Activated CD8-positive, alpha-beta T cell treated with anti-CD3 and anti-CD28 coated beads, Interleukin-2, amount 10 ng/mL, durations not matched to agents 7 days and 5 days (primary cell): Measurements from ENCODE around the gene ELAPOR2. TPM values are rescaled to one million over a fixed set of nuclear protein-coding genes. Genes with fewer than 3 reads are reported as not detected.
"Not testable (repeated sequence)": the region's sequence is repeated elsewhere in the genome, so short reads cannot be mapped to it uniquely, and the experiment has no call there.

Experiments used
- ATAC-seq: fragments of 150-1000 bp; cut with Tn5 transposase; one replicate; pipeline ENCODE4 v1.10.0; 2021; ENCODE audit warnings: moderate library complexity
- CTCF ChIA-PET: fragments of 350-600 bp; sonication (Branson Sonifier 250); formaldehyde crosslinking; loops from one replicate; lab custom pipeline; 2021; ENCODE audit warnings: antibody characterized with exemption; lab: Charles Lee
- POLR2A ChIA-PET: fragments of 350-600 bp; sonication (Branson Sonifier 250); formaldehyde crosslinking; loops from one replicate; lab custom pipeline; 2021; ENCODE audit warnings: antibody characterized with exemption; lab: Charles Lee
- DNase-seq: peaks from one replicate; pipeline ENCODE4 v3.0.0-alpha.2; 2020
- H3K27ac Mint-ChIP-seq: one replicate; pipeline ENCODE4 v1.8.0; 2021; ENCODE audit warnings: mild to moderate bottlenecking, mixed read lengths
- H3K27me3 Mint-ChIP-seq: one replicate; pipeline ENCODE4 v1.8.0; 2021; ENCODE audit warnings: low read depth, mixed read lengths
- H3K36me3 Mint-ChIP-seq: one replicate; pipeline ENCODE4 v1.8.0; 2021; ENCODE audit warnings: low read depth, mixed read lengths
- H3K4me1 Mint-ChIP-seq: one replicate; pipeline ENCODE4 v1.8.0; 2021; ENCODE audit warnings: low read depth, mixed read lengths
- H3K4me3 Mint-ChIP-seq: one replicate; pipeline ENCODE4 v1.8.0; 2021; ENCODE audit warnings: mild to moderate bottlenecking, mixed read lengths
- H3K9me3 Mint-ChIP-seq: one replicate; pipeline ENCODE4 v1.8.0; 2022; ENCODE audit warnings: mixed read lengths; ENCODE audit not compliant: insufficient read depth
- total RNA-seq, 2 experiments: library from RNA; stranded (reverse); gene quantifications; one replicate each; pipeline ENCODE4 v1.2.3, GENCODE V29; 2021

ELAPOR2 gene
- total RNA-seq = 1 to 10 TPM; 2.3 TPM

GRCh38 chr7:87059525-87060287 is at the start of gene ELAPOR2:
Gene ELAPOR2 (minus strand): TSS chr7:87059654. CDS start chr7:87059513, 141 bp downstream.
- Mint-ChIP-seq H3K9me3 (no peaks in the 10 kb centered on the region), H3K27ac (no peak within 1 kb of the TSS), H3K36me3 (no peaks in the 10 kb centered on the region), H3K27me3 (peaks cover 14% of the 10 kb centered on the region), H3K4me1 (peaks cover 14% of the 10 kb centered on the region), H3K4me3 (peak within 1 kb of the TSS; percentile 72)
- ATAC-seq = peak; percentile 95
- peak; percentile 75 for DNase-seq
- POLR2A ChIA-PET = no interaction called here
- CTCF ChIA-PET = interaction anchor here (0.7 to 1.5 kb wide), 3 partner anchors 89 to 109 kb away, joined by 3 to 8 read pairs (median 4); partner anchors contain the start of gene DMTF1

- POLR2A ChIA-PET = no interaction called here
- no peak for ATAC-seq
Measured at GRCh38 chr7:87107949-87108776, 48.7 kb upstream of the ELAPOR2 start.

GRCh38 chr7:87106974-87107612 is 47.6 kb upstream of the ELAPOR2 start:
- CTCF ChIA-PET = no interaction called here

More at GRCh38 chr7:87107949-87108776, 48.7 kb upstream of the ELAPOR2 start:
- no peak for DNase-seq
- H3K4me3 Mint-ChIP-seq = no peak overlapping the region
- no peaks in the 10 kb centered on the region for H3K36me3 Mint-ChIP-seq
- peaks cover 14% of the 10 kb centered on the region for H3K27me3 Mint-ChIP-seq
- no peak overlapping the region for H3K27ac Mint-ChIP-seq
- CTCF ChIA-PET = no interaction called here
- no peaks in the 10 kb centered on the region for H3K9me3 Mint-ChIP-seq
- no peaks in the 10 kb centered on the region for H3K4me1 Mint-ChIP-seq

GRCh38 chr7:87105401-87105800 is 45.9 kb upstream of the ELAPOR2 start:
- DNase-seq (no peak), ATAC-seq (no peak)
- POLR2A ChIA-PET = no interaction called here

More at GRCh38 chr7:87106974-87107612, 47.6 kb upstream of the ELAPOR2 start:
- Mint-ChIP-seq H3K4me1 (no peaks in the 10 kb centered on the region), H3K4me3 (no peak overlapping the region), H3K27me3 (peaks cover 14% of the 10 kb centered on the region), H3K9me3 (no peaks in the 10 kb centered on the region), H3K27ac (no peak overlapping the region), H3K36me3 (no peaks in the 10 kb centered on the region)
- DNase-seq (no peak), ATAC-seq (no peak)
- POLR2A ChIA-PET = no interaction called here

GRCh38 chr7:87100326-87100725 is 40.9 kb upstream of the ELAPOR2 start:
- H3K36me3 Mint-ChIP-seq = no peaks in the 10 kb centered on the region
- H3K27ac Mint-ChIP-seq = no peak overlapping the region
- H3K4me3 Mint-ChIP-seq = no peak overlapping the region
- ChIA-PET POLR2A (no interaction called here), CTCF (no interaction called here)
- H3K4me1 Mint-ChIP-seq = no peaks in the 10 kb centered on the region
- DNase-seq = no peak
- no peaks in the 10 kb centered on the region for H3K9me3 Mint-ChIP-seq
- ATAC-seq = no peak
- peaks cover 12% of the 10 kb centered on the region for H3K27me3 Mint-ChIP-seq

More at GRCh38 chr7:87105401-87105800, 45.9 kb upstream of the ELAPOR2 start:
- H3K36me3 Mint-ChIP-seq = no peaks in the 10 kb centered on the region
- H3K9me3 Mint-ChIP-seq = no peaks in the 10 kb centered on the region
- no peaks in the 10 kb centered on the region for H3K4me1 Mint-ChIP-seq
- peaks cover 19% of the 10 kb centered on the region for H3K27me3 Mint-ChIP-seq
- CTCF ChIA-PET = no interaction called here
- H3K4me3 Mint-ChIP-seq = no peak overlapping the region
- H3K27ac Mint-ChIP-seq = no peak overlapping the region

GRCh38 chr7:87097375-87097774 is 37.9 kb upstream of the ELAPOR2 start:
- H3K9me3 Mint-ChIP-seq, H3K4me3 Mint-ChIP-seq, POLR2A ChIA-PET, DNase-seq, ATAC-seq, H3K27ac Mint-ChIP-seq, H3K4me1 Mint-ChIP-seq, H3K36me3 Mint-ChIP-seq, CTCF ChIA-PET: not testable (repeated sequence)
- peaks cover 13% of the 10 kb centered on the region for H3K27me3 Mint-ChIP-seq

GRCh38 chr7:87094322-87094721 is 34.9 kb upstream of the ELAPOR2 start:
- no peaks in the 10 kb centered on the region for H3K36me3 Mint-ChIP-seq
- no peak overlapping the region for H3K4me3 Mint-ChIP-seq
- ChIA-PET CTCF (no interaction called here), POLR2A (no interaction called here)
- no peaks in the 10 kb centered on the region for H3K4me1 Mint-ChIP-seq
- H3K27me3 Mint-ChIP-seq = peaks cover 8% of the 10 kb centered on the region
- DNase-seq = no peak
- H3K27ac Mint-ChIP-seq = no peak overlapping the region
- H3K9me3 Mint-ChIP-seq = no peaks in the 10 kb centered on the region
- no peak for ATAC-seq

GRCh38 chr7:87092568-87093091 is 33.2 kb upstream of the ELAPOR2 start:
- CTCF ChIA-PET = no interaction called here
- Mint-ChIP-seq H3K27me3 (peaks cover 8% of the 10 kb centered on the region), H3K27ac (no peak overlapping the region), H3K36me3 (no peaks in the 10 kb centered on the region), H3K4me3 (no peak overlapping the region), H3K9me3 (no peaks in the 10 kb centered on the region), H3K4me1 (no peaks in the 10 kb centered on the region)
- DNase-seq (no peak), ATAC-seq (no peak)
- POLR2A ChIA-PET = no interaction called here

- Mint-ChIP-seq H3K9me3 (no peaks in the 10 kb centered on the region), H3K27me3 (peaks cover 8% of the 10 kb centered on the region), H3K4me1 (no peaks in the 10 kb centered on the region), H3K36me3 (no peaks in the 10 kb centered on the region), H3K4me3 (no peak overlapping the region), H3K27ac (no peak overlapping the region)
- POLR2A ChIA-PET = no interaction called here
- no peak for ATAC-seq
- no peak for DNase-seq
- CTCF ChIA-PET = no interaction called here
Measured at GRCh38 chr7:87091487-87092066, 32.1 kb upstream of the ELAPOR2 start.

- no peak overlapping the region for H3K4me3 Mint-ChIP-seq
- DNase-seq (no peak), ATAC-seq (no peak)
- H3K36me3 Mint-ChIP-seq = no peaks in the 10 kb centered on the region
- no peaks in the 10 kb centered on the region for H3K9me3 Mint-ChIP-seq
- ChIA-PET CTCF (no interaction called here), POLR2A (no interaction called here)
- no peaks in the 10 kb centered on the region for H3K4me1 Mint-ChIP-seq
- peaks cover 2% of the 10 kb centered on the region for H3K27me3 Mint-ChIP-seq
- no peak overlapping the region for H3K27ac Mint-ChIP-seq
Measured at GRCh38 chr7:87083865-87084519, 24.5 kb upstream of the ELAPOR2 start.

- Mint-ChIP-seq H3K9me3 (no peaks in the 10 kb centered on the region), H3K4me1 (no peaks in the 10 kb centered on the region), H3K36me3 (no peaks in the 10 kb centered on the region), H3K27ac (no peak overlapping the region), H3K4me3 (no peak overlapping the region), H3K27me3 (peaks cover 2% of the 10 kb centered on the region)
- CTCF ChIA-PET = no interaction called here
- DNase-seq (no peak), ATAC-seq (no peak)
- POLR2A ChIA-PET = no interaction called here
Measured at GRCh38 chr7:87082675-87083074, 23.2 kb upstream of the ELAPOR2 start.
